ENCODE data around the gene B3GNT7.

DNA sequence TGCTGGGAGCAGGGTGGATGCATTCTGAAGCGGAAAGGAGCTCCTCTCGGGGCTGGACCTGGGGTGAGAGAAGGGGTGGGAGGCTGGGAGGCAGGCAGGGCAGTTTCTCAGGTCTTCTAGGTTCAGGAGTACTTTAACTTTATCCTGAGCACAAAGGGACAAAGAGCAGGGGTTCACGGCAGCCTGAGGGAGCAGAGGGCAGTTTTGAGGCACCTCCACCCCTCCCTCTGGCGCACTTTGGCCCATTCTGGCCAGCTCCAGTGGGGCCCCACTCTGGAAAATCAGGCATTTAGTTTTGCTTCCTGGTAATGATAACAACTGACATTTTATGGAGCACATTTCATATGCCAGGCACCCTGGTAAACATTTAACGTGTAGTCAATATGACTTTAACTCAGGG, 14.3 kb downstream of the B3GNT7 start:
- TF ChIP-seq POLR2A (IDR thresholded peaks at IDR 0.05), result no peak
- TF ChIP-seq, protein P1, sequence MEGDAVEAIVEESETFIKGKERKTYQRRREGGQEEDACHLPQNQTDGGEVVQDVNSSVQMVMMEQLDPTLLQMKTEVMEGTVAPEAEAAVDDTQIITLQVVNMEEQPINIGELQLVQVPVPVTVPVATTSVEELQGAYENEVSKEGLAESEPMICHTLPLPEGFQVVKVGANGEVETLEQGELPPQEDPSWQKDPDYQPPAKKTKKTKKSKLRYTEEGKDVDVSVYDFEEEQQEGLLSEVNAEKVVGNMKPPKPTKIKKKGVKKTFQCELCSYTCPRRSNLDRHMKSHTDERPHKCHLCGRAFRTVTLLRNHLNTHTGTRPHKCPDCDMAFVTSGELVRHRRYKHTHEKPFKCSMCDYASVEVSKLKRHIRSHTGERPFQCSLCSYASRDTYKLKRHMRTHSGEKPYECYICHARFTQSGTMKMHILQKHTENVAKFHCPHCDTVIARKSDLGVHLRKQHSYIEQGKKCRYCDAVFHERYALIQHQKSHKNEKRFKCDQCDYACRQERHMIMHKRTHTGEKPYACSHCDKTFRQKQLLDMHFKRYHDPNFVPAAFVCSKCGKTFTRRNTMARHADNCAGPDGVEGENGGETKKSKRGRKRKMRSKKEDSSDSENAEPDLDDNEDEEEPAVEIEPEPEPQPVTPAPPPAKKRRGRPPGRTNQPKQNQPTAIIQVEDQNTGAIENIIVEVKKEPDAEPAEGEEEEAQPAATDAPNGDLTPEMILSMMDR (IDR thresholded peaks at IDR 0.05), result no peak
- no peak for TF ChIP-seq EP300 (IDR thresholded peaks at IDR 0.05)
